GM21786 (cell line): ENCODE data around the gene SP9.
A peak's percentile ranks its signal among the peaks of the same experiment; 100 is the strongest.

ENCODE experiments used
- ATAC-seq: cut with Tn5 transposase; IDR thresholded peaks from one replicate; pipeline ENCODE4 v1.9.1; 2021; ENCODE audit not compliant: unreplicated experiment

SP9 gene

DNA sequence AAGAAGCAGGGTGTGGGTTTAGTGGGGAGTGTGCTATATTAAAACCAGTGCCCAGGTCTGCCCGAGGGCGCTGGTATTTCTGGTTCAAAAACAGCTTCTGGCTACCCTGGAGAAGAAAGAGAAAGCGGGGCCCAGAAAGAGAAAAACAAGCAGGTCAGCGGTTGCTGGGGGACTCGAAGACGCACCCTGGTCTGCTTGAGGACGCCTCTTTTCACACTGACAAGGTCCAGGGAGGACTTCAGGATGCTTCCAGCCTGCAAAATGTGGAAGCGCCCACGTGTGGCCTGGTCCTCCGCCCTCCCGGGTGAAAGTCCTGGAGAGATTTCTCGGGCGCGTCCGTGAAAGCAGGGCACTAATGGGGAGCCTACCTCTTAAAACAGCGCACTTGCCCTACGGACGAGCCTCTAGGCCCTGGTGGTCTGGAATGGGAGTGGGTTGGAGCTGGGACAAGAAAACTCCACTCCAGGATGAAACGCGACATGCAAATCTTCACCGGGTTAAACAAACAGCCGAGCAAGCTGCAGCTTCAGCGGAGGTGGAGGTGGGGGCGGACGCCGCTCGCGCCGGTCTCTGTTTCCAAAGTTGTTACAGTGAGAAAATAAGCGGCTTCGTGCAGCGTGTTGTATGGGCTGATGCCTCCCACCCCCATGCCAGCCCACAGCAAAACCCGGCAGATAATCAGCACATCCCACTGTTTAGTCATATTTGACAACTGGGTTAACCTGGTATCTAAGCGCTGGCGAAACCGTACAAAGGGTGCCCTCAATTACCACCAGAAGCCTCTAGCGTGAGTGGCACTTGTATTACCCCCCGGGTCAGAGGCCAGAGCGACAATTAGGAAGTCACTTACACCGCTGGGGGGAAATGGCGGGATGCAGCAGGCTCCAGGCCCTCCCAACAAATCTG lies 1.1 kb upstream of the SP9 start:
- ATAC-seq = no peak

- no peak for ATAC-seq
These were observed 457 bp upstream of the SP9 start for GRCh38 chr2:174334278-174334715.

DNA sequence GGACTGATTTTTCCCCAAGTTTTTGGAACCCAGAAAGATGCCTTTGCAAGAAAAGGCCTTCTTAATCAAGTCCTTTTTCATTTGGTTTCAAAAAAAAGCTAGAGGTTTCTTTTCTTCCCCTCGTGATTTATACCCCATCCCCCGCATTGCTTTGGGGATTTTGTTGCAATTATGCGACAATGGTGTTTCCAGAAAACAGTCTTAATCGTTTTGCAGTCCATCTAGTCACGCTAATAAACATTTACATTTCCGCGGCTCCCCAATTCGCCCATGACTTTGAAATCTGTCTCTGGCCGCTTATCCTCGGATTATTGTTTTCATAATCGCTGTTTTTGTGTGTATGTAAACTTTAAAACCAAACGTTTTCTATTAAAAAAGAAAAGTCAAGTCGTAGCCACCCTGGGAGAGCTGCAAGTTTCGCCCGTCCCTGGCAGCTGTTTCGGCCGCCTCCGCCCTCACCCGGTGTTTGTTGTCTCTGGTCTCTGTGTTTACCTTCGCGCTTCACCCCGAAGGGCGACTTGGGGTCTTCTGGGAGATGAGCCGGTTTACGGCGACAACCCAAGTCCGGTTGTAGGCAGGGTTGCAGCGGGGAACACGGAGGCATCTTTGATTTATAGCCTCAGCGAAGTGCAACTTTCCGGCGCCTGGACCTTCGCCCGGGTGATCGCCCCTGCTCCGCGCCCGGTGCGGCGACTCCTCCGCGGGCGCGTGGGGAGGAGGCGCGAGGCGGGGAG lies 667 bp downstream of the SP9 start:
- no peak for ATAC-seq

DNA sequence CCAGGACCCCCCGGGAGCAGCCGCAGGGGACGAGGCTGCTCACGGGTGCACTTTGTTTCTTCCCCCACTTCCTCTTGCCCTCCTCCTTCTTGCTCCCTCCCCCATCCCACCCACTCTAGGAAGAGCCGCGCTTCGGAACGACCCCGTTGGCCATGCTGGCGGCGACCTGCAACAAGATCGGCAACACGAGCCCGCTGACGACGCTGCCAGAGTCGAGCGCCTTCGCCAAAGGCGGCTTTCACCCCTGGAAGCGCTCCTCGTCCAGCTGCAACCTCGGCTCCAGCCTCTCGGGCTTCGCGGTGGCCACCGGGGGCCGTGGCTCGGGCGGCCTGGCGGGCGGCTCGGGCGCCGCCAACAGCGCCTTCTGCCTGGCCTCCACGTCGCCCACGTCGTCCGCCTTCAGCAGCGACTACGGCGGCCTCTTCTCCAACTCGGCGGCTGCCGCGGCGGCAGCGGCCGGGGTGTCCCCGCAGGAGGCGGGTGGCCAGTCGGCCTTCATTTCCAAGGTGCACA lies 1.3 kb downstream of the SP9 start:
- no peak for ATAC-seq

- ATAC-seq = no peak
These were observed 2.0 kb downstream of the SP9 start for GRCh38 chr2:174336501-174337336.

DNA sequence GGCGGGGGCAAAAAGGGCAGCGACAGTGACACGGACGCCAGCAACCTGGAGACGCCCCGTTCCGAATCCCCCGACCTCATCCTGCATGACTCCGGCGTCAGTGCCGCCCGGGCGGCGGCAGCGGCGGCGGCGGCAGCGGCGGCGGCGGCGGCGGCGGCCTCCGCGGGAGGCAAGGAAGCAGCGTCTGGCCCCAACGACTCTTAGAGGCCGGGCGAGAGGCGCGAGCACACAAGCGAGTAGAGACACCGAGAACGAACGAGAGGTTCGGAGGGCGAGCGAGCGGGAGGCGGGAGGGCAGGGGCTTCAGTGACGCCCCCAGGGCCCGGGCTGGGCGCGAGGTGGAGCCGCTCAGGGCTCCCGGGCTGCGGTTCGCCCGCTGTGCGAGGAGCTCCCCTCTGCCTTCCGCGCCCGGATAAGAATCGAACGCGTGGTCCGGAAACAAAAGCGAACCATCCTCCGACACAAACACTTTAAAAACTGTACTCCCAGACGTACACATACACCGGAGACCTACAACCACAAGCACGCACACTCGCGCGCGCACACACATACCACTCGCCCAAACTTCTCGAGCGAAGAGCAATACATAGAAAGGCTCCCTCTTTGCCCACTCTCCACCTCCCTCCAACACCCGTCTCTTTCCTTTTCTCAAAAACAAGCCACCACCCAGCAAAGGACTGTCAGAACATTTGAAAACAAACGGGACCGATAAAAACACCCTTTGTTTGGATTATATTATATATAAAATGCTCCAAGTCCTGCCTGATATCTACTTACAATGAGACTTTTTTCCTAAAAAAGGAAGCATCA lies 2.8 kb downstream of the SP9 start:
- no peak for ATAC-seq

DNA sequence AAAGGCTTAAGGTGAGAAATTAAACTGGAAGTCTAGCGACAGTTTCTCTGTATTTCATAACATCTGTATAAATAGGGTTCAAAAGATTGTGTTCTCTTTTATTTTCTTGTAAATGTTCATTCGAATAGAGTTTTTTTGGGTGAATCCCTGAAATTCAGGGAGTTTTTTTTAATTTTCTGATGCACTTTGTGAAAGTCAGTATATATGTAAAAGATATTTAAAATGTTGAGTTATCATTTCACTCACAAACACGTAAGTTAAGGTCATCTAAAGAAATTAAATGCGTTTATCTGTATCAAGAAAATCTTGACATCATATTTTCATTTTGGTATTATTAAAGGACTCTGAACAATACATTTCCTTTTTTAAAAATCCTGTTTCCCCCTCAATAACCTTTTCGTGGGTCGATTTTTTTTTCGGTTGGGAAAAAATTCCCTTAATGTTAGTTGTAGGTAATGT lies 3.4 kb downstream of the SP9 start:
- ATAC-seq = no peak

DNA sequence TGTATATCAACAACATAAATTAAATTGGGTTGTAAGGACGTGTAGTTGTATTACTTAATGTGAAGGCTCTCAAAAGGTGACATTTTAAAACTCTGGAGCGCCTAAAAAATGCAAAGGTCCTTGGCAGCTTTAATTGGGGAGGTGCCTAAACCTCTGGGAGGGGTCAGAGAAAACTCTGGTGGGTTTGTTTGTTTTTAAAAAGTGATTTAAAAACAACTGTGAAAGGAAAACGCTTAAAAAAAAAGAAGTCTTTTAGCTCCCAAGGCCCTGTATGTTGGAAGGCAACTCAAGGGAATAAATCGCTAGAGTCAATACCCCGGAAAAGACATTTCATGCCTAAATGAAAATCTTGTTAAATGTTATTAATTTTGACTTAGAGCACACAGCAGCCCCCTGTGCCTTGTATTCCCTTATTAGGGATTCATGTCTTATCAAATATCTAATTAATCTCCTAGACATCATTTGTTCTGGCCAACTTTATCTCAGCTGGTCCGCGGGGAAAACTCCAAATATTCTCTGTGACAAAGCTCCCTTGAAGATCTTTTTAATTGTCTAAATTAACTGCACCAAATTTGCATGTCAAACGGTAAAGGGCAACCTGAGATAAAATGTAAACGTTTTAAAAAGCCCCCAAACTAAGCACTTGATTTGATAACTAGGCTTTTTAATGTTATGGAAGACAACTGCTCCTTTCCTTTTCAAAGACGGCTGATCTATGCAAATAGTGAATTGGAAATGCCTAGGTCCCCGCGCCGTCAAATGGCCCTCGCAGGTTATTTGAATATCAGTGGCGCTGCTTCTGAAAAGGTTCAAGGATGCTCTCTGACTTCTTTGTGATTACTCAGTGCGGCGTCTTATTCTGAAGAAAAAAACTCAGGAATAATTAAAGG lies 4.2 kb downstream of the SP9 start:
- ATAC-seq = no peak

GRCh38 chr2:174339561-174340399 lies 5.0 kb downstream of the SP9 start:
- no peak for ATAC-seq

DNA sequence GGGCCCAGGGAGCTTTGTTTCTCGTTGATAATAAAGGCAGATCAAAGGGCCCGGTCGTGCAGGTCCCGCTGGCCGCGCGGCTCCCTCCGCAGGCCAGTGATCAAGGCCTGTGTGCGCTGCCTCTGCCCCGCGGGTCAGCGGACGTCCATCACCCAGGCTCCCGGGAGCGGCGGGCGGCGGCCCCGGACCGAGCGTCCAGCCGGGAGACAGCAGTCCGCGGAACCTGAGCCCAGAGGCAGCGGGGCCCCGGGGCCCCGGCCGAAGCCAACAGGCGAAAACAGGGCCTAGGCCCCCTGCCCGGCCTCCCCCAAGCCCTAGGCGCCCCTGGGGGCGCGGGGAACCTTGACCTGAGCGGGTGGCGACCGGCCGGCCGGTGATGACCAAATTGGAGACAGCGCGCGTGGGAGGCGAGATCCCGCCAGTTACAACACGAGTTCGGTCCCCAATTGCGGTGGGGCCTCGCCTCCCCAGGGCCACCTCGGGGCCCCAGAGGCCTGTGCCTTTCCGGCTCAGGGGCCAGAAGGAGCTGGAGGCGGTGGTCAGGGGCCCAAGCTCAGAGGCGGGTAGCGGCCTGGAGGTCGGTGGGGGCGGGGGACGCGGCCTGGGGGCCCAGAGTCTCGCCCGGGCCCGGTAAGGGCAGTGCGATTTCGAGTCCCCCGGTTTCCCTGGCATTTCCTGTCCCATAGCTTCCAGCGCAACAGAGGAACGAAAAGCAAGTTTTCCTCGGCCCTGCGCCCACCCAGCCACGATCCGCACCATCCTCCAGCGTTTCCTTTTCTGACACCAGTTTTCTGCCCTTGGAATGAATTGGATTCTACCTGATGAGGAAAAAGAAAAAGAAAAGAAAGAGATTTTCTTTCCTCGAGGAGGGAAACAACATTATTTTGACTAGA lies 5.9 kb downstream of the SP9 start:
- ATAC-seq = no peak

GRCh38 chr2:174341293-174341994 lies 6.7 kb downstream of the SP9 start:
- ATAC-seq = peak; percentile 53

GRCh38 chr2:174341995-174342685 lies 7.4 kb downstream of the SP9 start:
- ATAC-seq = no peak

GRCh38 chr2:174342686-174343342 lies 8.1 kb downstream of the SP9 start:
- no peak for ATAC-seq

DNA sequence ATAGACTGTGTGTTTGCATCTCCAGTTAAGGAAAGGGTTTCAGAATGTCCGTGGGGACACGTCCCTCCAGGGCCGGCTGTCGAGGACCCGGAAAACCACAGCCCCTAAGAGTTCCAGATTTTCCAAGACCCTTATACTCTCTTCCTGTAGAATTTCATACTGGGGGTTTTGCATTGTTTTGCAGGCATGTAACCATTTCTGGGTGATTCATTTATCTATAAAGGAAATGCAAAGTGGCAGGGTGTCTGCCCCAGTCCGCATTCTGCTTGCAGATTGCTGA lies 8.5 kb downstream of the SP9 start:
- no peak for ATAC-seq

DNA sequence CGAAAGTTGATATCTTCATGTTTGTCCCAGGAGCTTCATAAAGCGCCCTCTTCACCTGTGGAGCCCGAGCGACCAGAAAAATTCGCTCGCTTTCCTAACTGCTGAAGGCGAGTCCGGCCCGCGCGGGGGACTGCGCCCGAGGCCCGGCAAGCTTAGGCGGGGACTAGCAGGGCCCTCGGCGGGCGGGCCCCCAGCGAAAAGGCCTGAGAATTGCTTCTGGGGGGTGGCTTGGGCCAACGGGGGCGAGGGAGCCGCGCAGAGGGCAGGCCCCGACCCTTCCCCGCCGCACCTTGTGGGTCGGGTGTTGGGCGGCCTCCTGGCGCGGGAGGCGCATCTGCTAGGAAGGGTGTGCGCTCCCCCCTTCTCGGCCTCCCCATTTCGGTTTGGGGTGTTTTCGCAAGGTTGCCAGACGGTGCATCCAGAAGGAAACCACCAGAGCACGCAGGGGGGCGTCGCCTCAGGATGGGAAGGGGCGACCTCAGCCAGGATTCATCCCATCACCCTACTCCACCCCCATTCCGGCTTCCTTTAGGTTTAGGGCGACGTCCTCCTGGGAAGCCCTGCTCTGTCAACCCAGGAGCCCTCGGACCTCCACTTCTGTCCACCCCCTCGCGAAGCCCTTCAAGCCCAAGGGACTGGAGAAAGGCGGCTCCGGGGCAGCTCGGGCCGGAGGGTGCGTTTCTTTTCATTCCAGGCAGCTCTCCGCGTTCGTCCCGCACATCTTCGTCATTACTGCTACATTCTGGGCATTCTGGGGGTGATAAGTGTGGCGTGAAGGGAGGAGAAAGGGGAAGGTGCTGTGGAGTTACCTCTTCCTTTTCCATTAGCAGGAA lies 9.1 kb downstream of the SP9 start:
- no peak for ATAC-seq
